Aorta (tissue), 5 donors: ENCODE results near the gene TTC3. TPM values are rescaled to one million over a fixed set of nuclear protein-coding genes. Genes with fewer than 3 reads are reported as not detected.

Source experiments
- ATAC-seq: fragments of 200-7000 bp; cut with Tn5 transposase; one replicate; pipeline ENCODE4 v1.9.1; 2022; ENCODE audit warnings: moderate library complexity; ENCODE audit not compliant: low FRiP score
- DNase-seq, 2 donors: peaks; one replicate each; pipeline ENCODE4 v3.0.0-alpha.2; 2020
- H3K27ac ChIP-seq, 2 donors: one replicate each; pipeline ENCODE4 v1.5.1; 2013; ENCODE audit warnings: low read length in 2 of 2, mild to moderate bottlenecking in 2 of 2, moderate library complexity in 2 of 2, control low read depth in 1 of 2, inconsistent platforms in 1 of 2, low read depth in 1 of 2
- H3K27me3 ChIP-seq, 2 donors: one replicate each; pipeline ENCODE4 v1.6.1; 2013; ENCODE audit warnings: control low read depth in 1 of 2, low read length in 1 of 2, mild to moderate bottlenecking in 1 of 2, moderate library complexity in 1 of 2; ENCODE audit not compliant: insufficient read depth in 2 of 2, control insufficient read depth in 1 of 2
- H3K36me3 ChIP-seq, 2 donors: one replicate each; pipeline ENCODE4 v1.6.1; 2013; ENCODE audit warnings: control low read depth in 1 of 2, low read length in 1 of 2, mild to moderate bottlenecking in 1 of 2; ENCODE audit not compliant: insufficient read depth in 2 of 2, control insufficient read depth in 1 of 2
- H3K4me1 ChIP-seq, 2 donors: one replicate each; pipeline ENCODE4 v1.6.1; 2013; ENCODE audit warnings: low read length in 2 of 2, control low read depth in 1 of 2, mild to moderate bottlenecking in 1 of 2, moderate library complexity in 1 of 2; ENCODE audit not compliant: insufficient read depth in 2 of 2, control insufficient read depth in 1 of 2
- H3K4me3 ChIP-seq, 2 donors: one replicate each; pipeline ENCODE4 v1.5.1; 2013; ENCODE audit warnings: low read length in 2 of 2, control low read depth in 1 of 2, mild to moderate bottlenecking in 1 of 2
- H3K9me3 ChIP-seq: one replicate; pipeline ENCODE4 v1.6.1; 2013; ENCODE audit warnings: mild to moderate bottlenecking, low read length; ENCODE audit not compliant: control insufficient read depth
- WGBS, 2 donors: extraction: QIAGEN DNeasy Blood & Tissue Kit; methylation state at CpG; one replicate each; pipeline ENCODE4 v1.1.7; 2013; 5-methylcytosine and 5-hydroxymethylcytosine counted together
- intact Hi-C, 2 donors: fragments of 100-400 bp; cut with DNase I; formaldehyde crosslinking; loops; one replicate each; pipeline versions ENCODE4 v1.14.2 to v1.15.0; 2022
- polyA plus RNA-seq, 2 donors: library from polyadenylated mRNA; stranded (reverse); fragments of 200-250 nt; gene quantifications; one replicate each; pipeline ENCODE4 v1.2.3, GENCODE V29; 2013
- total RNA-seq, 2 donors: library from RNA; stranded (reverse); fragmentation: NEBNext Ultra II Directional; extraction: Animal tissue kit (Norgen Biotek cat#: 25700); gene quantifications; one replicate each; pipeline ENCODE4 v1.2.1, GENCODE V29; 2021
- donor health status: healthy with polysubstance abuse.
- donor health status: Bipolar disorder and iron deficiency.
- donor health status: DM: no; HTN: no; CAD: no.
- donor health status: DM: no; HTN: no; CAD: no.
- donor health status: DM: yes; HTN: yes; CAD: no.

The TTC3 gene
- total and polyA plus RNA-seq, 4 donors: 30.1 to 118 (median 72.9) TPM

- Histone ChIP-seq H3K36me3 (peaks cover 0 to 1% of the 10 kb centered on the region in 2 donors), H3K27ac (peak overlapping the region; percentile 49 to 72), H3K4me1 (peaks cover 6 to 9% of the 10 kb centered on the region in 2 donors), H3K27me3 (no peaks in the 10 kb centered on the region), H3K4me3 (no peak overlapping the region), H3K9me3 (no peaks in the 10 kb centered on the region)
- no peak for ATAC-seq
- no peak for DNase-seq
- intact Hi-C loops: no loop called here
- 93 to 94% methylated on average over 7 of the region's 7 CpGs for WGBS, 2 donors
These were observed 133.4 kb downstream of the TTC3 start for GRCh38 chr21:37206496-37206895.

GRCh38 chr21:37207441-37208009 lies 134.5 kb downstream of the TTC3 start:
- no peaks in the 10 kb centered on the region for H3K27me3 ChIP-seq
- WGBS, 2 donors: 3 to 4% methylated on average over 6 of the region's 6 CpGs
- no peaks in the 10 kb centered on the region for H3K9me3 ChIP-seq
- intact Hi-C loops: no loop called here
- no peak overlapping the region for H3K4me3 ChIP-seq
- peak; percentile 61 for ATAC-seq
- DNase-seq: peak; percentile 50 to 77
- H3K27ac ChIP-seq: peak overlapping the region; percentile 72 to 94
- peaks cover 6 to 9% of the 10 kb centered on the region in 2 donors for H3K4me1 ChIP-seq
- no peaks in the 10 kb centered on the region for H3K36me3 ChIP-seq

GRCh38 chr21:37208056-37208721 lies 135.1 kb downstream of the TTC3 start:
- peak; percentile 91 to 92 for DNase-seq
- Histone ChIP-seq H3K4me3 (no peak overlapping the region), H3K4me1 (peaks cover 6 to 9% of the 10 kb centered on the region in 2 donors), H3K27me3 (no peaks in the 10 kb centered on the region), H3K9me3 (no peaks in the 10 kb centered on the region), H3K27ac (peak overlapping the region in 1 of 2 donors; percentile 97), H3K36me3 (no peaks in the 10 kb centered on the region)
- ATAC-seq: peak; percentile 91
- 13 to 15% methylated on average over 15 of the region's 15 CpGs for WGBS, 2 donors
- intact Hi-C loops: no loop called here

GRCh38 chr21:37208741-37209225 lies 135.7 kb downstream of the TTC3 start:
- no peak for ATAC-seq
- H3K36me3 ChIP-seq: no peaks in the 10 kb centered on the region
- no peaks in the 10 kb centered on the region for H3K9me3 ChIP-seq
- WGBS, 2 donors: 69 to 70% methylated on average over 13 to 15 of the region's 15 CpGs
- no peak for DNase-seq
- H3K4me1 ChIP-seq: peaks cover 6 to 9% of the 10 kb centered on the region in 2 donors
- H3K4me3 ChIP-seq: no peak overlapping the region
- no peaks in the 10 kb centered on the region for H3K27me3 ChIP-seq
- intact Hi-C loops: no loop called here
- peak overlapping the region in 1 of 2 donors; percentile 97 for H3K27ac ChIP-seq

GRCh38 chr21:37210130-37210529 lies 137.1 kb downstream of the TTC3 start:
- DNase-seq (no peak), ATAC-seq (no peak)
- Histone ChIP-seq H3K27me3 (no peaks in the 10 kb centered on the region), H3K4me1 (peaks cover 6 to 9% of the 10 kb centered on the region in 2 donors), H3K36me3 (no peaks in the 10 kb centered on the region), H3K9me3 (no peaks in the 10 kb centered on the region), H3K4me3 (no peak overlapping the region), H3K27ac (no peak overlapping the region)
- WGBS, 2 donors: 95% methylated on average over 7 of the region's 7 CpGs
- intact Hi-C loops: no loop called here

GRCh38 chr21:37210799-37211198 lies 137.7 kb downstream of the TTC3 start:
- intact Hi-C loops: no loop called here
- DNase-seq (no peak), ATAC-seq (no peak)
- peaks cover 6 to 9% of the 10 kb centered on the region in 2 donors for H3K4me1 ChIP-seq
- H3K27ac ChIP-seq: no peak overlapping the region
- H3K27me3 ChIP-seq: no peaks in the 10 kb centered on the region
- H3K4me3 ChIP-seq: no peak overlapping the region
- 98 to 100% methylated on average over 1 of the region's 1 CpG for WGBS, 2 donors
- no peaks in the 10 kb centered on the region for H3K36me3 ChIP-seq
- no peaks in the 10 kb centered on the region for H3K9me3 ChIP-seq

GRCh38 chr21:37214952-37215351 lies 141.9 kb downstream of the TTC3 start:
- intact Hi-C loops: no loop called here
- Histone ChIP-seq H3K4me3 (no peak overlapping the region), H3K27me3 (no peaks in the 10 kb centered on the region), H3K27ac (no peak overlapping the region), H3K4me1 (no peaks in the 10 kb centered on the region), H3K36me3 (no peaks in the 10 kb centered on the region), H3K9me3 (no peaks in the 10 kb centered on the region)
- 90 to 93% methylated on average over 9 of the region's 9 CpGs for WGBS, 2 donors
- DNase-seq: no peak
- no peak for ATAC-seq

GRCh38 chr21:37219761-37220432 lies 146.8 kb downstream of the TTC3 start:
- DNase-seq (no peak), ATAC-seq (no peak)
- WGBS, 2 donors: 45 to 51% methylated on average over 13 of the region's 13 CpGs
- Histone ChIP-seq H3K27me3 (no peaks in the 10 kb centered on the region), H3K36me3 (peaks cover 0 to 1% of the 10 kb centered on the region in 2 donors), H3K27ac (no peak overlapping the region), H3K9me3 (no peaks in the 10 kb centered on the region), H3K4me1 (no peaks in the 10 kb centered on the region), H3K4me3 (peak overlapping the region in 1 of 2 donors; percentile 77)
- intact Hi-C loops: loop anchor here in 1 of 2 donors (5.0 kb wide), 1 partner anchor 147 kb away; the partner anchor contains the start of gene DYRK1A
